Hepatocyte (in vitro differentiated cells): ENCODE measurements around the gene TOR1AIP2.

Experiments
- CTCF ChIP-seq: fragments of 200-600 bp; sonication (generic); IDR thresholded peaks from 2 replicates; pipeline ENCODE4 v1.5.1; 2016; ENCODE audit warnings: antibody characterized with exemption, mild to moderate bottlenecking; ENCODE audit not compliant: poor library complexity
- EZH2 ChIP-seq: fragments of 200-600 bp; sonication (generic); IDR thresholded peaks from 2 replicates; pipeline ENCODE4 v1.6.1; 2016; ENCODE audit warnings: antibody characterized with exemption, mild to moderate bottlenecking, borderline replicate concordance
- EZH2phosphoT487 ChIP-seq: fragments of 200-600 bp; sonication (generic); IDR thresholded peaks from one replicate; pipeline ENCODE4 v1.6.1; 2018; ENCODE audit warnings: antibody characterized with exemption, mild to moderate bottlenecking, low read depth, moderate library complexity; ENCODE audit not compliant: unreplicated experiment, severe bottlenecking

GRCh38 chr1:179873438-179873851, 4.2 kb downstream of the TOR1AIP2 start:
- TF ChIP-seq CTCF (no peak), EZH2 (no peak), EZH2phosphoT487 (no peak)
